ENCODE measurements around the gene PRKCI. TPM values are rescaled to one million over a fixed set of nuclear protein-coding genes. Genes with fewer than 3 reads are reported as not detected.
"Not testable (repeated sequence)": the region's sequence is repeated elsewhere in the genome, so short reads cannot be mapped to it uniquely, and the experiment has no call there.

The PRKCI gene
- total RNA-seq, 1 donor = 19.4 TPM

- peak; percentile 19 to 57 (median 52) for DNase-seq (ENCODE audit: low read depth in 2 of 3, low spot score in 2 of 3)
Measured at GRCh38 chr3:170222647-170223541, 670 bp downstream of the PRKCI start.

- DNase-seq (ENCODE audit: low read depth in 2 of 3, low spot score in 2 of 3) = no peak
Measured at GRCh38 chr3:170225166-170225565, 2.9 kb downstream of the PRKCI start.

GRCh38 chr3:170226426-170226960, 4.3 kb downstream of the PRKCI start:
- no peak for DNase-seq (ENCODE audit: low read depth in 2 of 3, low spot score in 2 of 3)

GRCh38 chr3:170228093-170228766, 6.0 kb downstream of the PRKCI start:
- no peak for DNase-seq (ENCODE audit: low read depth in 2 of 3, low spot score in 2 of 3)

- no peak for DNase-seq (ENCODE audit: low read depth in 2 of 3, low spot score in 2 of 3)
Measured at GRCh38 chr3:170232266-170232665, 10.0 kb downstream of the PRKCI start.

- DNase-seq (ENCODE audit: low read depth in 2 of 3, low spot score in 2 of 3) = no peak
Measured at GRCh38 chr3:170233530-170233929, 11.3 kb downstream of the PRKCI start.

GRCh38 chr3:170240142-170240541, 17.9 kb downstream of the PRKCI start:
- no peak for DNase-seq (ENCODE audit: low read depth in 2 of 3, low spot score in 2 of 3)

GRCh38 chr3:170240671-170241070, 18.4 kb downstream of the PRKCI start:
- no peak for DNase-seq (ENCODE audit: low read depth in 2 of 3, low spot score in 2 of 3)

- DNase-seq (ENCODE audit: low read depth in 2 of 3, low spot score in 2 of 3) = no peak
Measured at GRCh38 chr3:170244576-170244975, 22.4 kb downstream of the PRKCI start.

GRCh38 chr3:170247875-170248274, 25.7 kb downstream of the PRKCI start:
- DNase-seq (ENCODE audit: low read depth in 2 of 3, low spot score in 2 of 3) = no peak

GRCh38 chr3:170256597-170256996, 34.4 kb downstream of the PRKCI start:
- no peak for DNase-seq (ENCODE audit: low read depth in 2 of 3, low spot score in 2 of 3)

GRCh38 chr3:170257145-170257544, 34.9 kb downstream of the PRKCI start:
- no peak for DNase-seq (ENCODE audit: low read depth in 2 of 3, low spot score in 2 of 3)

GRCh38 chr3:170258105-170258487, 35.9 kb downstream of the PRKCI start:
- no peak for DNase-seq (ENCODE audit: low read depth in 2 of 3, low spot score in 2 of 3)

GRCh38 chr3:170259907-170260306, 37.7 kb downstream of the PRKCI start:
- no peak for DNase-seq (ENCODE audit: low read depth in 2 of 3, low spot score in 2 of 3)

GRCh38 chr3:170267793-170268192, 45.6 kb downstream of the PRKCI start:
- DNase-seq (ENCODE audit: low read depth in 2 of 3, low spot score in 2 of 3) = no peak

- DNase-seq (ENCODE audit: low read depth in 2 of 3, low spot score in 2 of 3) = not testable (repeated sequence)
Measured at GRCh38 chr3:170269673-170270254, 47.5 kb downstream of the PRKCI start.

GRCh38 chr3:170270282-170270881, 48.2 kb downstream of the PRKCI start:
- DNase-seq (ENCODE audit: low read depth in 2 of 3, low spot score in 2 of 3) = no peak

GRCh38 chr3:170274641-170275040, 52.4 kb downstream of the PRKCI start:
- no peak for DNase-seq (ENCODE audit: low read depth in 2 of 3, low spot score in 2 of 3)

GRCh38 chr3:170275832-170276231, 53.6 kb downstream of the PRKCI start:
- no peak for DNase-seq (ENCODE audit: low read depth in 2 of 3, low spot score in 2 of 3)

GRCh38 chr3:170277311-170277710, 55.1 kb downstream of the PRKCI start:
- not testable (repeated sequence) for DNase-seq (ENCODE audit: low read depth in 2 of 3, low spot score in 2 of 3)
